UCSD-AML1 (cell line): ENCODE data around the gene ZC3H18.
"Not testable (repeated sequence)": the region's sequence is repeated elsewhere in the genome, so short reads cannot be mapped to it uniquely, and the experiment has no call there.

Experiments used
- DNase-seq: peaks from one replicate; lab custom pipeline; 2025; ENCODE audit not compliant: unreplicated experiment; lab: John Stamatoyannopoulos, UW

ZC3H18 gene

DNA sequence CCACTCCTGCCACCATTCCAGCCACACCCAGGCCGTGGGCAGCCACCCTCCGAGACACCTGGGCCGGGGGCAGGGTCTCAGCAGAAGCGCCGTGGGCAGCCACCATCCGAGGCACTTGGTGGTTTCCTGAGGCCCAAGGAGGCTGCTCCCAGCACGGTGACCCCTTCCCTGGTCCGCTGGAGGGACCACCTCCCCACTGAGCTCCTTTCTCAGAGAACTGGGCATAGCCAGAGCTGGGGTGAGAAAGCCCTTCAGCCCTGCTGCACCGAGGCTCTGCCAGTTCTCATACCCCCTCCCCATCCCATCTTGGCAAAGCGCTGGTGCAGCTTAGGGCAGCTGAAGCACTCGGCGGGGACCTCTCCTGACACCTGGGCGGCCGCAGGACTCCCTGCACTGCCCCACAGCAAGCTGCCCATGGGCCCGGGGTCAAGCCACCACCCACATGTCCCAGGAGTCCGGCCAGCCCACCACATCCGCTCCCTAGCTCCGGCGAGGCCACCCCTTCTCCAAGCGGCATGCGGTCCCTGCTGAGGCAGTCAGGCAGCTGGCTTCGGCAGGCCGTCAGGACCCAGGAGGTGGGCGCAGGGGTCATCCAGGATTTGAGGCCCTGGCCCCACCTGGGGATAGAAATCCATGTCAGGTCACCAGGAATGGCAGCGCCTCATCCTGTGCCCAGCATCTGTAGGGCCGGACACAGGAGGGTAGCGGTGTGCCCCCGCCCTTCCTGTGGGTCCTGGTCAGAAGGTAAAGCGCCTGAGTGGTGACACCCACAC, 82.0 kb downstream of the ZC3H18 start:
- DNase-seq, result no peak

- DNase-seq, result no peak
Measured at GRCh38 chr16:88652762-88653063, 82.5 kb downstream of the ZC3H18 start.

- no peak for DNase-seq
Measured at GRCh38 chr16:88653101-88653500, 82.9 kb downstream of the ZC3H18 start.

DNA sequence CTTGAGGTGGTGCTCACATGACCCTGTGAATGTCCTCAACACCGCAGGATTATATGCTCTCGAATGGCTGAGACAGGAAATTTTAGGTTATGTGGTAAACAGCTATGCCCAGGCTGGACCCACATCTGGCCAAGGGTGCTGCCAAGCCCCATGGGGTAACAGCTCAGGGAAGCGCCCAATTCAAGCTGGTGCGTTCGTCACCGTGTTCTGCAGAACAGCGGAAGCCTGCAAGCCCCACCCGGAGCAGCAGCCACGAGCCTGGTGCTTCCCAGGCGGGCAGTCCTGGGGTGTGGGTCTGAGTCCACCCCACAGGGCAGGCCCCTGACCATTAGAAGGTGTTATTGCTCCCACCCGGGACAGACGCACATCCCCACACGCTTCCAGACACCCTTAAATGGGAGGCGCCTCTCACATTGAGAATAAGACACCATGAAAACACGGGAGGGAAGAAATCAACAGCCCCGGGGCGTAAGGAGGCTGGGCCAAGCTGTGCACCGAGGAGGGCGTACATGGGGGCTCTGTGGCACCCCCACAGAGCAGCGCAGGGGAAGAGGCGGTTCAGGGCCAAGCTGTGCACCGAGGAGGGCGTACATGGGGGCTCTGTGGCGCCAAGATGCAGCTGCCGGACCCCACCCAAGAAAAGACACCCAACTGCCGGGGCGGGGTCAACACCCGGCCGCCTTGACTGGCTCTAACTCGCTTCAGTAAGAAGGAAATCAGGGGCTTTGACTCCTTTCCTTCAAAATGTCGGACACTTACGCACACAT, 83.6 kb downstream of the ZC3H18 start:
- DNase-seq, result no peak

DNA sequence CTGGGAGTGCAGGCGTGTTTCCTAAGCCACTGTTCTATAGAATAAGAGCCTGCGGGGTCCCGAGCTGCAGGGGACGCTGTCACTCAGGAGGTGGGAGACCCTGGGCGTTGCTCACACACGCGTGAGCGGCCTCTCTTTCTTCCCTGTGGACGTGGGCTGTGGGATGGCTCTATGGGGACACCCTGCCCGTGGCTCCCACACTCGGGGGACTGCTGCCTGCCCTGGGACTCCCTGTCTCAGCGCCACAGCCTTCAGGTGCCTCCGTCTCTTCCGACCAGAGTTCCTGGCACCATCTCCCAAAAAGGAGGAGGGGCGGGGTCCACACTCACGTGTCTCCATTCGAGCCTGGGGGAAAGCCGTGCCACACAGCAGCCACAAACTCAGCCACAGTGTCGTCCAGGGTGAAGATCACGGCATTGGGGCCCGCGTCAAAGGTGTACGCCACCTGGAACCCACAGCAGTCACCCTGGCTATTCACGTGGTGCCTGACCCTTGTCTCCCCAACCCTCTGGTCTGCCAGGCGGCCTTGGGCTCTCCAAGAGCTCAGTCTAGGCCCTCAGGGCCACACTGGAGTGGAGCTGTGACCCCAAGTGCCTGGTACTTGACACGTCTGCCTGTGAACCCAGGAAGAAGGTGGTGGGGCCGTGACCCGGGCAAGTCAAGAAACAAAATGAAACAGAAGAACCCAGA, 84.3 kb downstream of the ZC3H18 start:
- no peak for DNase-seq

- no peak for DNase-seq
Measured at GRCh38 chr16:88655053-88655732, 85.0 kb downstream of the ZC3H18 start.

DNA sequence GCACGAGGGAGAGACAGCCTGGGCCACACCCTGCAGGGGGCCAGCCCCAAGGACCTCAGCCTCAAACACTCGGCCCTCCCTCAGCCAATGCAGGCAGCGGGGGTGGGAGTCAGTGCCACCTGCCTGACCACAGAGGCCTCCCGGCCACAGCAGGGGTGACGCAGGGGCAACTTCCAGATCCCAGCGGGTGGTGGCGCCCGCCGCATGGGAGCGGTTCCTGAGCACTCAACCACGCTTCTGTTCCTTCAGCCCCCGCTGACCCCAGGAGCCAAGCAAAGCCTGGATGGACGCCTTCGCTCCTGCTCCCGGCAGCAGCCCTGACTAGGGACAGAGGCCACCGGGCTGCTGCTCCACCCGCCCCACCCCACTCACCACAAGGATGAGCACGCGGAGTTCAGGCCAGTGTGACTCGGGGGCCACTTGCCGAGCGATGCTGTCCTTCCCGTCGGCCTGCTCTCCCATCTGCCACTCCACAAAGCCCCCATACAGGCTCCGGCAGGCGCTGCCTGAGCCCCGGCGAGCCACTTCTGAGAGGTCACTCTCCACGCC, 85.6 kb downstream of the ZC3H18 start:
- no peak for DNase-seq

DNA sequence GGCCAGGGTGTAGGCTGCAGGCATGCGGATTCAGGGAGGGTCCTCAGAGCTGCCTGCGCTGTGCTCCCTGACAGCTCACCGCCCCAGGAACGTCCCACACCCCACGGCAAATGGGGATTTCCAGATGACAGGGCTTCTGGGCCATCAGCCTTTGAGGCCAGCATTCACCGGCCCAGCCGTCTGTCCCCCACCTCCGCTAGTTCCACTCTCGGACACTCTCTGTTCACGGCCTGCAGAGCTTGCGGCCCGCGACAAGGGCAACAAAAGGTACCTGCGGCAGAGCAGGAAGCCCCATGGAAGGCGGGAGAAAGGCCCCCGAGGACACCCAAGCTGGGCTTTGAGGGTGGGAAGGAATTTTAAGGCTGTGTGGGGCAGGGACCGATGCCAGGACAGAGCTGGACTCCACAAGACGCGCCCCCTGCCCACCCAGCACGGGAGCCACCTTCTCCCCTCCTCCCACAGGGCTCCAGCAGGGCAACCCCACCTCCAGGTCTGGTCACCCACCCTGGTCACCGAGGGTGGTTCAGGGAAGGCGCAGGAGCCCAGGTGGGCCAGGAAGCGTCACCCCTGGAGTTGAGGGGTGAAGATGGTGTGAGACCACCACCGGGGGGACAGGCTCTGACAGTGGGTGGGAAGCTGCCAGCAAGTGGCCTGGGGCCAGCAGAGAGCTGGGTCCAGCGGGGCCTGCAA, 86.2 kb downstream of the ZC3H18 start:
- no peak for DNase-seq

GRCh38 chr16:88657371-88657770, 87.2 kb downstream of the ZC3H18 start:
- no peak for DNase-seq

- DNase-seq, result no peak
Measured at GRCh38 chr16:88658714-88659113, 88.5 kb downstream of the ZC3H18 start.

DNA sequence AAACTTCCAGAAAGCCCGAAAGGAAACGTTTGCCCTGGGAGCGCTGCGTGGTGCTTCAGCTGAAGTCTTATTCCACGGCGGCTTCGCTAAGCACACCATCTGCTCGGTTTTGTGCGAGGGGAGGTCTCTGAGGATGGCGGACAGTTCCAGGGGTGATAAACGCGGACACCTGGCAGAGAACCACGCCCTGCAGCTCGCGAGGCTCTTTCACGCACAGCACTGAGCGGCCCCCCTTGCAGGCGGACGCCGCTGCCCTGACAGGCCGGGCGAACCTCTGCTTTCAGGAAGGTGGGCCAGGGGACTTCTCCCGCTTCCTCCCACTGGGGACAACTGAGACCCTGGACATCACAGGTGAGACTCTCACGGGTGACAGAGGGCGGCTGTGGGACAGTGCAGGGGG, 89.0 kb downstream of the ZC3H18 start:
- no peak for DNase-seq

- DNase-seq, result no peak
Measured at GRCh38 chr16:88661468-88661867, 91.3 kb downstream of the ZC3H18 start.

DNA sequence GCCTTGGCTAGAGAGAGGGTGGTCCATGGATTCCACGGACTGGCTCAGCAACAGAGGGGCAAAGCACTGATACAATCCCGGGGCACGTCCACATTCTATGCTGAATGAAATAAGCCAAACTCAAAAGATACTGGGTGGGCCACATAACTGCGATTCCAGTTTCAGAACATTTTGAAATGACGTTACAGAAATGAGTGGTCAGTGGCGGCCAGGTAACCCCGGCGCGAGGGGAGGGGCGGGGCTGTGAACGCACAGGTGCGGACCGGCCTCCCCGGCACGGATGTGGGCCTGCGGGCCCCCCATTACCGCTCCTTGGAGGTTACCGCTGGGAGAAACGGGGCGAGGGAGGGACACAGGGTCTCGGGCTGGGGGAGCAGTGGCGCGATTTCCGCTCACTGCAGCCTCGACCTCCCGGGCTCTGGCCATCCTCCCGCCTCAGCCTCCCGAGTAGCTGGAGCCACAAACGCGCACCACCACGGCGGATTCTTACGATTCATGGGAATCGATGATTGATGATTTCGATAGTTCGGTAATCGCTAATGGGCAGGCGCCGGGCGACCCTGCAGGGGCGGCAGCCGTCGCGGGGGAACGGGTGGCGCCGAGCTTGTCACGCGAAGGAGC, 92.1 kb downstream of the ZC3H18 start:
- DNase-seq, result no peak

- DNase-seq, result peak; percentile 98
Measured at GRCh38 chr16:88662843-88663606, 92.8 kb downstream of the ZC3H18 start, which contains the start of gene MVD. TSS of gene MVD (minus strand) at chr16:88663091. CDS start at chr16:88663080, 11 bp downstream.

GRCh38 chr16:88665148-88665547, 94.9 kb downstream of the ZC3H18 start:
- DNase-seq, result no peak

GRCh38 chr16:88665570-88665969, 95.4 kb downstream of the ZC3H18 start:
- DNase-seq, result no peak

DNA sequence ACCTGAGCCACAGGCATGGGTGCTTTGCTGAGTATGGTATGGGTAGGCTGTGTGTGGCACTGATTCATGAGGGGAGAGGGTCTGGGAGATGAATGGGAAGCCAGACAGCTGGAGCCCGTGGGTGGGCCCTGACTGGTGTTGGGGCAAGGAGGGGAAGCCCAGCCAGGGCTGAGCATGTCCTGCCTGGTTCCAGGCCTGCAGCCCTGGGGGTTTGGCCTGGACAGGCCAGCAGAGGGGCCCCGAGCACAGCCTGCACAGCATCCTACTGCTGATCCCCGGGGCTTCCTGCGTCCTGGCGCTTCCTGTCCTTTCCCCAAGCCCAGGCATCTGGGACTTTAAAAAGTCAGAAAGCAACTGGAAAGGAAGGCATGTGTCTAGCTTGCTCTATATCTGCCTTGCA, 97.3 kb downstream of the ZC3H18 start:
- DNase-seq, result no peak

GRCh38 chr16:88669493-88669892, 99.3 kb downstream of the ZC3H18 start:
- not testable (repeated sequence) for DNase-seq

DNA sequence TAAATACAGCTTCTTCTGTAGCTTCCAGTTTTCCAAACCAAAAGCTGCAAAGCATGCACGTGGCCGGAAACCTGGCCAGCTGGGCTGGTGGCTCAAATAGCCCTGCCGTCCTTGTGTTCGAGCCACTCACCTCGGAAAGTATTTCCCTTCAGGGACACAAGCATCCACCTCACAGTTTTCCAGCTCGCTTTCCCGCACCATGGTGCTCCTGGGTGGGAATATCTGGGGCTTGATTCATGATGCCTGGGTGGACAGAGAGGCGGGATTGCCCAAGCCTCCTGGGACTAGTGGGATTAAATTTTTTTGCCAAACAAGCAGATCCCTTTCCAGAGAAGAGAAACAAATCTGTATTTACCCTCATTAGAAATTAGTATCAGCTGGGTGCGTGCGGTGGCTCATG, 99.8 kb downstream of the ZC3H18 start:
- no peak for DNase-seq
